ENCODE measurements around the gene PHF21A.

- TF ChIP-seq ELF4 (CRISPR knock-in tag; IDR thresholded peaks at IDR 0.05; ENCODE audit: low read depth), result no peak
- TF ChIP-seq CTCF (IDR thresholded peaks at IDR 0.05), result no peak
- TF ChIP-seq NR2C2 (CRISPR knock-in tag; IDR thresholded peaks at IDR 0.05), result no peak
- no peak for TF ChIP-seq ATF3 (CRISPR knock-in tag; conservative IDR thresholded peaks at IDR 0.05)
- no peak for TF ChIP-seq USF2 (CRISPR knock-in tag; IDR thresholded peaks at IDR 0.05)
- no peak for TF ChIP-seq JUN (CRISPR knock-in tag; IDR thresholded peaks at IDR 0.05)
- TF ChIP-seq ATF1 (CRISPR knock-in tag; IDR thresholded peaks at IDR 0.05), result no peak
- no peak for TF ChIP-seq IRF1 (CRISPR knock-in tag; IDR thresholded peaks at IDR 0.05)
Measured at GRCh38 chr11:46133119-46133518, 11.9 kb upstream of the PHF21A start.

All from WTC11 (cell line).